Epidermal melanocyte (primary cell): ENCODE measurements around the gene CCL14.
"Not testable (repeated sequence)": the region's sequence is repeated elsewhere in the genome, so short reads cannot be mapped to it uniquely, and the experiment has no call there.

Experiments
- DNase-seq: peaks from one replicate; pipeline ENCODE4 v3.0.0; 2011; ENCODE audit warnings: low spot score; ENCODE audit not compliant: insufficient read length

Gene CCL14

DNA sequence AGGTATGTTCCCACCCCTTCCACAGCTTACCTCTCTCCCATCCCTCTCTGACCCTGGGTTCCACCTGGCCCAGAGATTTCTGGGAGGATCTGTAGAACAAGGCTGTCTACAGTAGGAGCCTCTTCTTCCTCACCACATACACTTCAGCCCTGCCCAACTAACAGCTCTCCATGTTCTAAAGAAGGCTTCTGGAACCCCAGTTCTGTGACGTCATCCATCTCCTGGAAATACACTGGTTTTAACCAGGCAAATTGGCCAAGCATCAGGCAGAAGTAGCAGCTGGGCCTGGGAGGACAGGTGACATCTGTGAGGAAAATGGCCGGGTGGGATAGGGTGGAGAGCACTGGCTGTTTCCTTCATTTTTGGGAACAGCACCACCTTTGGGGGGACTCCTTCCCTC, 43.0 kb downstream of the CCL14 start, which contains the start of gene LYZL6:
Gene LYZL6 (minus strand): TSS at position 177 of the 400 bp plus-strand sequence. CDS start 4,357 bp downstream, outside the sequence.
- DNase-seq: no peak

DNA sequence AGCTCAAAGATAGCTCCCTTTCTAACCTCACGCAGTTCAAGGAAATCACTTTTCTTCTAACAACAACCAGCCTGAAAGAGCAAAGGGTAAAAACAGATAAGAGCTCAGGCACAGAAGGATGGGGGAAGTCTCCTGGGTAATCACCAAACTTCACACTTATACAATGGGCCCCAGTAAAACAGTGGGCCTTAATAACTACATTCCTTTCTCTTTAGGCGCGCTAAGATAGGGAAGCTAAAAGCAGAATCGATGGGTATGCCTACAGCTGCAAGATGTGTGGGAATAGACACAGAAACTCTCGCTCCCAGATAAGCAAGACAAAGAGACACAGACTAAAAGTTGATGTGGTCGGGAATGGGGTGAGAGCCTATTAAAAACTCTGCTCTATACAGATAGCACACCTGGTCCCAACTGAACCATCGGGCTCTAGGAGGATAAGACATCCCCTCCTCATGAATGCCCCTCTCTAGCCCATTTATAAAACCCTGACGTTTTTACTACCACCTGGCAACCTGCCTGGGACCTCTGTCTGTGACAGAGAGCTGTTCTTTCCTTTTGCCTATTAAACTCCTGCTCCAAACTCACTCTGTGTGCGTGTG, 43.8 kb downstream of the CCL14 start:
- DNase-seq: no peak

DNA sequence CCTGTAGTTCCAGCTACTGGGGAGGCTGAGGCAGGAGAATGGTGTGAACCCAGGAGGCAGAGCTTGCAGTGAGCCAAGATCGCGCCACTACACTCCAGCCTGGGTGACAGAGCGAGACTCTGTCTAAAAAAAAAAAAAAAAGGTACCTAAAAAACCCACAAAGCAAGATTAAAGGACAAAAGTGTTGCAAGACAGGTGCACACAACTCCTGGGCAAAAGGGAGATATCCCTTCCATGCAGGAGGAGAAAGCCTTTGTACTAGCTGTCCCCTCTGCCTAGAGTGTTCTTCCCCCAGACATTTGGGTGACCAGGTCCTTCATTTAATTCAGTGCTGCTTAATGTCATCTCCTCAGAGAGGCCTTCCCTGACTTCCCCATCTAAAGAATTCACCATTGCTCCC, 48.0 kb downstream of the CCL14 start:
- not testable (repeated sequence) for DNase-seq

DNA sequence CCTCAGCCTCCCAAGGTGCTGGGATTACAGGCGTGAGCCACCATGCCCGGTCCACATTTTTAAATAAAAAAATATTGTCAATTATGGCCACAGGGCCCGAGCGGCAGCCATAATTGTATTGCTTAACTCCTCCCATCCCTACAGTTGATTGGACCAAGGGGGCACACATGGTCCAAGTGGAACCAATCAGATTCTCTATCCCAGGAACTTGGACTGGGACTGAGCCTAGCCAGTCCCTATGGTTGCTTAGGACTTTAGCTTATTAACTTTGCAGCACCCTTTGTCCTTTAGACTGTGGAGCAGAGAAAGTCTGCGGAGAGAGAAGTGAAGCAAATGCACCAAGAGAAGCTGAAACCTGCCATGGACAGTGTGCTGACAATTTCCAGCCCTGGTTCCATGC, 50.5 kb downstream of the CCL14 start:
- no peak for DNase-seq

DNA sequence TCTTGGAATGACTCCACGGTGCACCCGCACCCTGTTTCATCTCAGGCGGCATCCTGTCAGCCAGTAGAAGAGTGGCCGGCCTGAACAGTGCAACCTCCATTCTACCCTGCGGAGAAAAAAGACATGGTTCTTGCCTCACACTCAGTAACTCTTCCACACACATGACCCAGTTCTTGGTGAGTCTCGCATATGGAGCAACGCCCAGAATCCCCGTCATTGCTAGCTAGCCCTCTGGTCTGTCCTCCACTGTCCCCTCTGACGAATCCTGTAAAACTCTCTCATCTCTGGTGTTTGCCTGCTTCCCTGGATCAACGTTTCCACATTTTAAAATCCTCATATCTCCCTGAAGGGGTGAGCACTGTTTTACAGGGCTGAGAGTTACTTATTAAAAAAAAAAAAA, 51.8 kb downstream of the CCL14 start:
- DNase-seq: no peak
